NCI-H2029 (cell line): Measurements from ENCODE around the gene CD70.
A peak's percentile ranks its signal among the peaks of the same experiment; 100 is the strongest.
"Not testable (repeated sequence)": the region's sequence is repeated elsewhere in the genome, so short reads cannot be mapped to it uniquely, and the experiment has no call there.

ENCODE experiments used
- DNase-seq: peaks from one replicate; lab custom pipeline; 2025; lab: John Stamatoyannopoulos, UW

The CD70 gene

GRCh38 chr19:6590827-6591319 lies at the start of gene CD70:
Gene CD70, minus strand, starts transcription at chr19:6591150. Its CDS starts 148 bp downstream, at chr19:6591002.
- DNase-seq: no peak

- not testable (repeated sequence) for DNase-seq
Measured at GRCh38 chr19:6640333-6640732, 49.4 kb upstream of the CD70 start.

- DNase-seq: no peak
Measured at GRCh38 chr19:6639439-6639838, 48.5 kb upstream of the CD70 start.

GRCh38 chr19:6633456-6633813 lies 42.5 kb upstream of the CD70 start:
- not testable (repeated sequence) for DNase-seq

- peak; percentile 29 for DNase-seq
Measured at GRCh38 chr19:6632747-6633455, 42.0 kb upstream of the CD70 start.

GRCh38 chr19:6632002-6632621 lies 41.2 kb upstream of the CD70 start:
- DNase-seq: peak; percentile 42

- DNase-seq: no peak
Measured at GRCh38 chr19:6626764-6627163, 35.8 kb upstream of the CD70 start.

GRCh38 chr19:6617374-6617773 lies 26.4 kb upstream of the CD70 start:
- DNase-seq: no peak

- DNase-seq: no peak
Measured at GRCh38 chr19:6616011-6616410, 25.1 kb upstream of the CD70 start.

GRCh38 chr19:6613711-6614110 lies 22.8 kb upstream of the CD70 start:
- no peak for DNase-seq

- no peak for DNase-seq
Measured at GRCh38 chr19:6610934-6611852, 20.2 kb upstream of the CD70 start.

- no peak for DNase-seq
Measured at GRCh38 chr19:6608940-6609339, 18.0 kb upstream of the CD70 start.

- DNase-seq: not testable (repeated sequence)
Measured at GRCh38 chr19:6608146-6608545, 17.2 kb upstream of the CD70 start.

GRCh38 chr19:6606276-6607070 lies 15.5 kb upstream of the CD70 start:
- not testable (repeated sequence) for DNase-seq

- no peak for DNase-seq
Measured at GRCh38 chr19:6604906-6605305, 14.0 kb upstream of the CD70 start.

- no peak for DNase-seq
Measured at GRCh38 chr19:6602729-6603114, 11.8 kb upstream of the CD70 start.

GRCh38 chr19:6601537-6602052 lies 10.6 kb upstream of the CD70 start:
- DNase-seq: not testable (repeated sequence)

- DNase-seq: not testable (repeated sequence)
Measured at GRCh38 chr19:6600951-6601536, 10.1 kb upstream of the CD70 start.

GRCh38 chr19:6599866-6600454 lies 9.0 kb upstream of the CD70 start:
- no peak for DNase-seq

GRCh38 chr19:6598254-6598892 lies 7.4 kb upstream of the CD70 start:
- not testable (repeated sequence) for DNase-seq
